HL-60 (cell line): ENCODE measurements around the gene SMG9.

Source experiments
- POLR2AphosphoS5 ChIP-seq: IDR thresholded peaks from 2 replicates; pipeline ENCODE4 v1.6.1; 2012; ENCODE audit warnings: low read depth
- REST ChIP-seq: IDR thresholded peaks from 2 replicates; pipeline ENCODE4 v1.6.1; 2012; ENCODE audit warnings: low read depth; ENCODE audit not compliant: insufficient replicate concordance
- SPI1 ChIP-seq: IDR thresholded peaks from 2 replicates; pipeline ENCODE4 v1.6.1; 2012; ENCODE audit warnings: low read depth, mild to moderate bottlenecking, borderline replicate concordance
- TF ChIP-seq, protein P1 (sequence below): IDR thresholded peaks from one replicate; pipeline ENCODE4 v1.5.1; 2011; ENCODE audit warnings: low read length, control low read depth, inconsistent platforms; ENCODE audit not compliant: insufficient read depth

- TF ChIP-seq, protein P1, sequence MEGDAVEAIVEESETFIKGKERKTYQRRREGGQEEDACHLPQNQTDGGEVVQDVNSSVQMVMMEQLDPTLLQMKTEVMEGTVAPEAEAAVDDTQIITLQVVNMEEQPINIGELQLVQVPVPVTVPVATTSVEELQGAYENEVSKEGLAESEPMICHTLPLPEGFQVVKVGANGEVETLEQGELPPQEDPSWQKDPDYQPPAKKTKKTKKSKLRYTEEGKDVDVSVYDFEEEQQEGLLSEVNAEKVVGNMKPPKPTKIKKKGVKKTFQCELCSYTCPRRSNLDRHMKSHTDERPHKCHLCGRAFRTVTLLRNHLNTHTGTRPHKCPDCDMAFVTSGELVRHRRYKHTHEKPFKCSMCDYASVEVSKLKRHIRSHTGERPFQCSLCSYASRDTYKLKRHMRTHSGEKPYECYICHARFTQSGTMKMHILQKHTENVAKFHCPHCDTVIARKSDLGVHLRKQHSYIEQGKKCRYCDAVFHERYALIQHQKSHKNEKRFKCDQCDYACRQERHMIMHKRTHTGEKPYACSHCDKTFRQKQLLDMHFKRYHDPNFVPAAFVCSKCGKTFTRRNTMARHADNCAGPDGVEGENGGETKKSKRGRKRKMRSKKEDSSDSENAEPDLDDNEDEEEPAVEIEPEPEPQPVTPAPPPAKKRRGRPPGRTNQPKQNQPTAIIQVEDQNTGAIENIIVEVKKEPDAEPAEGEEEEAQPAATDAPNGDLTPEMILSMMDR, result no peak
- TF ChIP-seq POLR2AphosphoS5 (no peak), REST (no peak), SPI1 (peak; percentile 91)
These were observed 63.9 kb downstream of the SMG9 start for GRCh38 chr19:43690890-43691289.
